GM21529 (cell line): ENCODE data around the gene CRABP1.

Experiments used
- ATAC-seq: cut with Tn5 transposase; IDR thresholded peaks from one replicate; pipeline ENCODE4 v1.9.1; 2021; ENCODE audit not compliant: unreplicated experiment

CRABP1 gene

GRCh38 chr15:78343276-78344060 lies 3.3 kb downstream of the CRABP1 start:
- no peak for ATAC-seq

GRCh38 chr15:78345396-78346125 lies 5.4 kb downstream of the CRABP1 start:
- ATAC-seq, result no peak

GRCh38 chr15:78347586-78348543 lies 7.7 kb downstream of the CRABP1 start:
- ATAC-seq, result no peak

- ATAC-seq, result no peak
These were observed 9.9 kb downstream of the CRABP1 start for GRCh38 chr15:78350058-78350457.

GRCh38 chr15:78351539-78351938 lies 11.4 kb downstream of the CRABP1 start:
- ATAC-seq, result no peak

- ATAC-seq, result no peak
These were observed 12.9 kb downstream of the CRABP1 start for GRCh38 chr15:78353093-78353492.

- ATAC-seq, result no peak
These were observed 15.0 kb downstream of the CRABP1 start for GRCh38 chr15:78355177-78355576.

GRCh38 chr15:78358102-78358870 lies 18.1 kb downstream of the CRABP1 start:
- no peak for ATAC-seq

GRCh38 chr15:78359041-78359808 lies 19.1 kb downstream of the CRABP1 start:
- ATAC-seq, result no peak

GRCh38 chr15:78360367-78360801 lies 20.2 kb downstream of the CRABP1 start:
- no peak for ATAC-seq

GRCh38 chr15:78360958-78361718 lies 21.0 kb downstream of the CRABP1 start:
- no peak for ATAC-seq

GRCh38 chr15:78361771-78362506 lies 21.8 kb downstream of the CRABP1 start:
- no peak for ATAC-seq

- no peak for ATAC-seq
These were observed 22.7 kb downstream of the CRABP1 start for GRCh38 chr15:78362716-78363380.

- ATAC-seq, result no peak
These were observed 23.2 kb downstream of the CRABP1 start for GRCh38 chr15:78363381-78363734.

- ATAC-seq, result no peak
These were observed 24.1 kb downstream of the CRABP1 start for GRCh38 chr15:78364233-78364632.

- ATAC-seq, result no peak
These were observed 25.8 kb downstream of the CRABP1 start for GRCh38 chr15:78365917-78366316.

GRCh38 chr15:78366342-78366741 lies 26.2 kb downstream of the CRABP1 start:
- ATAC-seq, result no peak

GRCh38 chr15:78368651-78369050 lies 28.5 kb downstream of the CRABP1 start:
- no peak for ATAC-seq
